Measurements from ENCODE around the gene MISP. TPM values are rescaled to one million over a fixed set of nuclear protein-coding genes. Genes with fewer than 3 reads are reported as not detected.

MISP gene
- total RNA-seq, 1 experiment from 2014 or later: 5.8 TPM

DNA sequence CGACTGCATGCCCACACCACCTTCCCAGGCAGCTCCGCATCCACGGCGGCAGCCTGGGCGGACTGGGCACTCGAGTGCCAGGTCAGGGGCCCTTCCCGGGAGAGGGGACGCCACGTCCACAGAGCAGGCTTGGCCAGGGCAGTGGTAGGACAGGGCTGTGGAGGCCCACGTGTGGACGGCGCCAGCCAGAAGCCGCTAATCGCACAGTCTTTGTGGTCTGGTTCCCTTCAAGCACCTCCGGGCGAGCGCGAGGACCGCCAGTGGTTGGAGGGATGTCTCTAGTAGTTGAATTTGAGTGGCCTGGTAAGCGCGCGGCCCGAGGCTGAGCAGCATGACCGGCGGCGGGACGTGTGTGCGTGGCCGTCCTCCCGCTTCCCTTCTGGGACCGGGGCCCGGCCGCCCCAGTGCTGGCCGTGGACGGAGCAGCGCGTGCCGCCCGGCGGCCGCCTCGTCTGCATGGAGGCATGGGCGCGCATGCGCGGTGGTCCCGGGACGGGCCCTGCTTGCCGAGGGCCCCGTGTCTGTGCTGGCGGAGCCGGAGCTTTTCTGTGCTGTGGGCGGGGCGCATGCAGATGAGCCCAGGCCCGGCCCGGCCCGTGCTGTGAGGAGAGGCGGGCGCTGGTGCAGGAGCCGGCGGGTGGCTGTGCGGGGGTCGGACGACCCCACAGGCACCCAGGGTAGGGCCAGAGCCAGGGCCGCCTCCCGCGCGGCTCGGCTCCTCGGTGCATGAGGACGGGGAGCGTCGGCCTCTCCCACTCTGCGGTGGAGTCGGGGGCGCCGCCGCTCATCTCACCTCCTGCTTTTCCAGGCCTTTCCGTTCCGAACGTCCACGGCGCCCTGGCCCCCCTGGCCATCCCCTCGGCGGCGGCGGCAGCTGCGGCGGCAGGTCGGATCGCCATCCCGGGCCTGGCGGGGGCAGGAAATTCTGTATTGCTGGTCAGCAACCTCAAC is 55.0 kb downstream of the MISP start:
- DNase-seq (ENCODE audit: low read depth, low spot score): no peak
- Histone ChIP-seq H3K27ac (ENCODE audit: low read length) (no peak overlapping the region), H3K9me3 (ENCODE audit: control insufficient read depth, insufficient read depth, low read depth, low read length) (no peaks in the 10 kb centered on the region), H3K4me3 (ENCODE audit: low read depth in 2 of 2, low read length in 2 of 2) (no peak overlapping the region), H3K27me3 (ENCODE audit: control insufficient read depth, insufficient read depth, low read length) (no peaks in the 10 kb centered on the region), H3K36me3 (ENCODE audit: control insufficient read depth, insufficient read depth, low read length) (peaks cover 12% of the 10 kb centered on the region), H3K4me1 (ENCODE audit: control insufficient read depth, insufficient read depth, low read length) (peaks cover 10% of the 10 kb centered on the region)
- intact Hi-C loops (cut with micrococcal nuclease; ENCODE audit: unreplicated experiment): no loop called here
- no TSS peak for BruUV-seq (replicated peaks)
- in situ Hi-C loops (cut with HindIII; ENCODE audit: low pct_unique_long_range_greater_than_20kb, low sequenced_read_pairs): no loop called here
- ATAC-seq: no peak
- POLR2A ChIA-PET: no interaction called here
- TF ChIP-seq TCF7L2 (IDR thresholded peaks at IDR 0.05; ENCODE audit: low read depth, low read length) (no peak), SIN3A (IDR thresholded peaks at IDR 0.05; ENCODE audit: borderline replicate concordance, insufficient read depth, low read depth, low read length) (no peak), POLR2AphosphoS5 (IDR thresholded peaks at IDR 0.05; ENCODE audit: low read depth, low read length) (no peak)
- TF ChIP-seq, protein P1, sequence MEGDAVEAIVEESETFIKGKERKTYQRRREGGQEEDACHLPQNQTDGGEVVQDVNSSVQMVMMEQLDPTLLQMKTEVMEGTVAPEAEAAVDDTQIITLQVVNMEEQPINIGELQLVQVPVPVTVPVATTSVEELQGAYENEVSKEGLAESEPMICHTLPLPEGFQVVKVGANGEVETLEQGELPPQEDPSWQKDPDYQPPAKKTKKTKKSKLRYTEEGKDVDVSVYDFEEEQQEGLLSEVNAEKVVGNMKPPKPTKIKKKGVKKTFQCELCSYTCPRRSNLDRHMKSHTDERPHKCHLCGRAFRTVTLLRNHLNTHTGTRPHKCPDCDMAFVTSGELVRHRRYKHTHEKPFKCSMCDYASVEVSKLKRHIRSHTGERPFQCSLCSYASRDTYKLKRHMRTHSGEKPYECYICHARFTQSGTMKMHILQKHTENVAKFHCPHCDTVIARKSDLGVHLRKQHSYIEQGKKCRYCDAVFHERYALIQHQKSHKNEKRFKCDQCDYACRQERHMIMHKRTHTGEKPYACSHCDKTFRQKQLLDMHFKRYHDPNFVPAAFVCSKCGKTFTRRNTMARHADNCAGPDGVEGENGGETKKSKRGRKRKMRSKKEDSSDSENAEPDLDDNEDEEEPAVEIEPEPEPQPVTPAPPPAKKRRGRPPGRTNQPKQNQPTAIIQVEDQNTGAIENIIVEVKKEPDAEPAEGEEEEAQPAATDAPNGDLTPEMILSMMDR (IDR thresholded peaks at IDR 0.05): no peak
- TF ChIP-seq, protein P2, sequence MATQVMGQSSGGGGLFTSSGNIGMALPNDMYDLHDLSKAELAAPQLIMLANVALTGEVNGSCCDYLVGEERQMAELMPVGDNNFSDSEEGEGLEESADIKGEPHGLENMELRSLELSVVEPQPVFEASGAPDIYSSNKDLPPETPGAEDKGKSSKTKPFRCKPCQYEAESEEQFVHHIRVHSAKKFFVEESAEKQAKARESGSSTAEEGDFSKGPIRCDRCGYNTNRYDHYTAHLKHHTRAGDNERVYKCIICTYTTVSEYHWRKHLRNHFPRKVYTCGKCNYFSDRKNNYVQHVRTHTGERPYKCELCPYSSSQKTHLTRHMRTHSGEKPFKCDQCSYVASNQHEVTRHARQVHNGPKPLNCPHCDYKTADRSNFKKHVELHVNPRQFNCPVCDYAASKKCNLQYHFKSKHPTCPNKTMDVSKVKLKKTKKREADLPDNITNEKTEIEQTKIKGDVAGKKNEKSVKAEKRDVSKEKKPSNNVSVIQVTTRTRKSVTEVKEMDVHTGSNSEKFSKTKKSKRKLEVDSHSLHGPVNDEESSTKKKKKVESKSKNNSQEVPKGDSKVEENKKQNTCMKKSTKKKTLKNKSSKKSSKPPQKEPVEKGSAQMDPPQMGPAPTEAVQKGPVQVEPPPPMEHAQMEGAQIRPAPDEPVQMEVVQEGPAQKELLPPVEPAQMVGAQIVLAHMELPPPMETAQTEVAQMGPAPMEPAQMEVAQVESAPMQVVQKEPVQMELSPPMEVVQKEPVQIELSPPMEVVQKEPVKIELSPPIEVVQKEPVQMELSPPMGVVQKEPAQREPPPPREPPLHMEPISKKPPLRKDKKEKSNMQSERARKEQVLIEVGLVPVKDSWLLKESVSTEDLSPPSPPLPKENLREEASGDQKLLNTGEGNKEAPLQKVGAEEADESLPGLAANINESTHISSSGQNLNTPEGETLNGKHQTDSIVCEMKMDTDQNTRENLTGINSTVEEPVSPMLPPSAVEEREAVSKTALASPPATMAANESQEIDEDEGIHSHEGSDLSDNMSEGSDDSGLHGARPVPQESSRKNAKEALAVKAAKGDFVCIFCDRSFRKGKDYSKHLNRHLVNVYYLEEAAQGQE (IDR thresholded peaks at IDR 0.05; ENCODE audit: insufficient read depth in 1 of 2, low read depth in 2 of 2, low read length in 1 of 2): no peak
- CTCF ChIA-PET: interaction anchor here (0.6 kb wide), 1 partner anchor 42 kb away, joined by 5 read pairs; no protein-coding TSS in a partner anchor

DNA sequence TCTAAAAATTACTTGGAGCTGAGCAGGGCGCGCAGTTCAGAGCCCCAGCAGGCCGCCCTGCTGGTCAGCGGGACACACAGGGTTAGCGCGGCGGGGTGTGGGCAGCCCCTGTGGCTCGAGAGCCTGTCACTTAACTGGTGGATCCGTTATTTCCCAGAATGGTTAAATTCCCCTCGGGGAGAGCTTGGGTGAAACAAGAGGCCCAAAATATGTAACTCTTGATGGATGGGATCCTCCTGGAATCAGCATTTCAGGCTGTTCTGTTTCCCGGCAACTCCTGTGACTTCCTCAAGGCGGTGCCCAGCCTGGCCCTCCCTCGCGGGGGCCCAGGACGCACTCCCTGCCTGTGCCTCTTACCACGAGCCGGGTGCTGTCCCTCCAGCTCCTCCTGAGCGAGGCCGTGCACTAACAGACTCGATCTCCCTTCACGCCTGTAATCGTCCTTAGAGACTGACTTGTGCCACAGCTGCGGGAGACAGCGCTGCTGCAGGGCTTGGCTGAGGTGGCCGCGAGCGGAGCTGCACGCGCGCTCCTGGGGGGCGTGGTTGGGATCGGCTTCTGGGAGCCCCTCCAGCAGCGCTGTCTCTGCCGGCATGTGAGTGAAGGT is 56.0 kb downstream of the MISP start:
- H3K36me3 ChIP-seq (ENCODE audit: control insufficient read depth, insufficient read depth, low read length): peaks cover 12% of the 10 kb centered on the region
- no peak overlapping the region for H3K27ac ChIP-seq (ENCODE audit: low read length)
- ChIA-PET CTCF (interaction anchor here (0.6 kb wide), 1 partner anchor 112 kb away, joined by 3 read pairs; no protein-coding TSS in a partner anchor), POLR2A (no interaction called here)
- in situ Hi-C loops (cut with HindIII; ENCODE audit: low pct_unique_long_range_greater_than_20kb, low sequenced_read_pairs) (no loop called here), intact Hi-C loops (cut with micrococcal nuclease; ENCODE audit: unreplicated experiment) (no loop called here)
- DNase-seq (ENCODE audit: low read depth, low spot score) (no peak), ATAC-seq (no peak)
- H3K4me1 ChIP-seq (ENCODE audit: control insufficient read depth, insufficient read depth, low read length): peaks cover 6% of the 10 kb centered on the region
- no TSS peak for BruUV-seq (replicated peaks)
- TF ChIP-seq, protein P2 (IDR thresholded peaks at IDR 0.05; ENCODE audit: insufficient read depth in 1 of 2, low read depth in 2 of 2, low read length in 1 of 2): no peak
- TF ChIP-seq, protein P1 (IDR thresholded peaks at IDR 0.05): no peak
- TF ChIP-seq SIN3A (IDR thresholded peaks at IDR 0.05; ENCODE audit: borderline replicate concordance, insufficient read depth, low read depth, low read length) (no peak), TCF7L2 (IDR thresholded peaks at IDR 0.05; ENCODE audit: low read depth, low read length) (no peak), POLR2AphosphoS5 (IDR thresholded peaks at IDR 0.05; ENCODE audit: low read depth, low read length) (no peak)
- no peaks in the 10 kb centered on the region for H3K27me3 ChIP-seq (ENCODE audit: control insufficient read depth, insufficient read depth, low read length)
- H3K4me3 ChIP-seq (ENCODE audit: low read depth in 2 of 2, low read length in 2 of 2): no peak overlapping the region
- no peaks in the 10 kb centered on the region for H3K9me3 ChIP-seq (ENCODE audit: control insufficient read depth, insufficient read depth, low read depth, low read length)

Measured in Panc1 (cell line).